ENCODE data around the gene RPRD2. TPM values are rescaled to one million over a fixed set of nuclear protein-coding genes. Genes with fewer than 3 reads are reported as not detected.

The RPRD2 gene
- total and polyA plus RNA-seq, 2 of the 4 experiments (the other 2 are of a cell fraction), result 3.9 to 11.6 TPM

- ChIA-PET CTCF (no interaction called here), POLR2A (ENCODE audit: unreplicated experiment) (no interaction called here)
- ATAC-seq (ENCODE audit: low read depth) (no peak), DNase-seq (no peak)
- no peak overlapping the region for H3K56ac ChIP-seq (ENCODE audit: extremely low read depth, insufficient read depth, low read length)
- in situ Hi-C loops (cut with MboI; ENCODE audit: low sequenced_read_pairs), result no loop called here
- H3K18ac ChIP-seq (ENCODE audit: low read depth, low read length), result no peak overlapping the region
- H2BK120ac ChIP-seq (ENCODE audit: low read depth, low read length), result no peak overlapping the region
- no peak overlapping the region for H2AFZ ChIP-seq (replicated peaks; ENCODE audit: low read length, poor library complexity)
- H3K4me2 ChIP-seq (ENCODE audit: low read depth, low read length), result no peak overlapping the region
- peaks cover 13% of the 10 kb centered on the region for H3K36me3 ChIP-seq (ENCODE audit: control insufficient read depth, insufficient read depth, low read length)
- no peaks in the 10 kb centered on the region for H3K9me1 ChIP-seq (ENCODE audit: insufficient read depth, low read length)
- dilution Hi-C loops (cut with HindIII; ENCODE audit: low sequenced_read_pairs, unreplicated experiment), result no loop called here
- H3K4ac ChIP-seq (ENCODE audit: low read depth, low read length), result no peak overlapping the region
- H3K9ac ChIP-seq (ENCODE audit: low read depth, low read length), result no peak overlapping the region
- intact Hi-C loops (cut with micrococcal nuclease), result no loop called here
- no TSS peak for BruUV-seq (replicated peaks)
- H3K27me3 ChIP-seq (ENCODE audit: control insufficient read depth, insufficient read depth, low read length), result no peaks in the 10 kb centered on the region
- no peak overlapping the region for H2BK5ac ChIP-seq (ENCODE audit: low read depth, low read length, poor library complexity, severe bottlenecking)
- no peak overlapping the region for H4K91ac ChIP-seq (ENCODE audit: insufficient read depth, low read depth, low read length)
- H2AK9ac ChIP-seq (replicated peaks; ENCODE audit: low read depth, low read length, poor library complexity), result no peak overlapping the region
- no peak overlapping the region for H4K8ac ChIP-seq (ENCODE audit: low read depth in 2 of 2, low read length in 2 of 2)
- no peak overlapping the region for H3K23ac ChIP-seq (ENCODE audit: low read depth, low read length)
- H3K27ac ChIP-seq (ENCODE audit: insufficient read depth, low read length), result no peak overlapping the region
- H2BK15ac ChIP-seq (ENCODE audit: low read depth, low read length), result no peak overlapping the region
- H3K4me1 ChIP-seq (ENCODE audit: control insufficient read depth, insufficient read depth, low read length), result no peaks in the 10 kb centered on the region
- H4K20me1 ChIP-seq (ENCODE audit: insufficient read depth, low read length), result no peaks in the 10 kb centered on the region
- no peak overlapping the region for H4K5ac ChIP-seq (ENCODE audit: low read depth, low read length)
- WGBS, 2 experiments (ENCODE audit: extremely low coverage in 2 of 2, insufficient read length in 1 of 2), result no CpG with 5 or more reads among the region's 1 CpG
- no peak overlapping the region for H2AK5ac ChIP-seq (ENCODE audit: low read depth, low read length)
- peaks cover 0 to 12% of the 10 kb centered on the region in 2 experiments; a peak in 1 of 4 replicates for H3K79me1 ChIP-seq (ENCODE audit: low read depth in 1 of 2, low read length in 2 of 2)
- H2BK20ac ChIP-seq (ENCODE audit: low read depth, low read length), result no peak overlapping the region
- H3K14ac ChIP-seq (replicated peaks; ENCODE audit: low read depth, low read length), result no peak overlapping the region
- no peaks in the 10 kb centered on the region for H3K9me3 ChIP-seq (ENCODE audit: control insufficient read depth, insufficient read depth, low read length)
- H3K4me3 ChIP-seq (ENCODE audit: insufficient read depth, low read depth, low read length), result no peak overlapping the region
- no peak for TF ChIP-seq CEBPB (IDR thresholded peaks at IDR 0.05; ENCODE audit: low read depth, low read length)
- no peak for TF ChIP-seq ELK1 (IDR thresholded peaks at IDR 0.05; ENCODE audit: borderline replicate concordance, low read depth, low read length)
- TF ChIP-seq MAFK (IDR thresholded peaks at IDR 0.05; ENCODE audit: low read depth, low read length), result no peak
- TF ChIP-seq CHD1 (IDR thresholded peaks at IDR 0.05; ENCODE audit: low read depth, low read length), result no peak
- TF ChIP-seq BHLHE40 (IDR thresholded peaks at IDR 0.05; ENCODE audit: low read depth, low read length), result no peak
- TF ChIP-seq NFE2L2 (IDR thresholded peaks at IDR 0.05; ENCODE audit: low read depth, low read length), result no peak
- no peak for TF ChIP-seq RFX5 (IDR thresholded peaks at IDR 0.05; ENCODE audit: low read depth, low read length)
- TF ChIP-seq MAZ (IDR thresholded peaks at IDR 0.05; ENCODE audit: borderline replicate concordance, low read depth, low read length), result no peak
- no peak for TF ChIP-seq SMC3 (IDR thresholded peaks at IDR 0.05; ENCODE audit: low read depth, low read length)
- no peak for TF ChIP-seq MXI1 (IDR thresholded peaks at IDR 0.05; ENCODE audit: borderline replicate concordance, low read depth, low read length)
- TF ChIP-seq FOS (IDR thresholded peaks at IDR 0.05; ENCODE audit: low read depth, low read length), result no peak
- TF ChIP-seq RCOR1 (IDR thresholded peaks at IDR 0.05; ENCODE audit: insufficient replicate concordance, low read length), result no peak
- TF ChIP-seq RAD21 (IDR thresholded peaks at IDR 0.05; ENCODE audit: low read length), result no peak
- TF ChIP-seq POLR2A (IDR thresholded peaks at IDR 0.05; ENCODE audit: low read depth, low read length), result no peak
- TF ChIP-seq CTCF (conservative IDR thresholded peaks at IDR 0.05; ENCODE audit: low read depth, low read length), result no peak
- TF ChIP-seq USF2 (IDR thresholded peaks at IDR 0.05; ENCODE audit: low read depth, low read length), result no peak
Measured at GRCh38 chr1:150444232-150444631, 80.3 kb downstream of the RPRD2 start.

Measured in IMR-90 (cell line).